ENCODE measurements around the gene VWC2.

The VWC2 gene

GRCh38 chr7:49852619-49853462 lies 79.4 kb downstream of the VWC2 start:
- DNase-seq: peak in 1 of 2 donors; percentile 20

DNA sequence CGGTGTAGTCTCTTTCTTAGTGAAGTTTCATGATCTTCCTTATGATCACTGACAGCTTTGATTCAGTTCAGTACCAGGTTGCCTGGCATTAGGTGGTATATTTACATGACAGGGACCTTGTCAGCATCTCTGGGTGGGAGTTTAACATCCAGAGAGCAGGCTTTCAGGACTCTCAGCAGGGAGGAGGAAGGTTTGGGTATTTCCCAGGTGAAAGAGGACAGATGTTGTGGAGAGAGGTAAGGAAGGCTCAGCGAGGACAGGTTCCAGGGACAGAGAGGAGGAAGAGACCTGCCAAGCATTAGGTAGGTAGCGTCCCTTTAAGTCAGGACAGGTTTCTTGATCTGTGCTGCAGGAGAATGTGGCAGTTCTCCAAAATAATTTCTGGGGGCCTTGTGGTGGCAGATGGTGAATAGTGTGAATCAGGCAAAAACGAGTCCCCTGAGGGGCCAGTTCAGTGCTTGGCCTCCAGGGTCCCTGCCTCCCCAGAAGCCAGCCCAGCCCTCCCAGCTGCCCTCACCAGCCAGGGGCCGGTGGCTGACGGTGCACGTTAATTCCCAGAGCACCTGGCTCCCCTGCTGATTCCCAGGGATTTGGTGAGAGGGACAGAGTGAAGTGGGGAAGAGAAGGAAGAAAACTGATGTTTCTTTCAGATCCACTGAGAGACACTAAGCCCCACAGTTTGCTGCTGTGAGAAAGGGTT lies 82.0 kb downstream of the VWC2 start:
- DNase-seq: no peak

DNA sequence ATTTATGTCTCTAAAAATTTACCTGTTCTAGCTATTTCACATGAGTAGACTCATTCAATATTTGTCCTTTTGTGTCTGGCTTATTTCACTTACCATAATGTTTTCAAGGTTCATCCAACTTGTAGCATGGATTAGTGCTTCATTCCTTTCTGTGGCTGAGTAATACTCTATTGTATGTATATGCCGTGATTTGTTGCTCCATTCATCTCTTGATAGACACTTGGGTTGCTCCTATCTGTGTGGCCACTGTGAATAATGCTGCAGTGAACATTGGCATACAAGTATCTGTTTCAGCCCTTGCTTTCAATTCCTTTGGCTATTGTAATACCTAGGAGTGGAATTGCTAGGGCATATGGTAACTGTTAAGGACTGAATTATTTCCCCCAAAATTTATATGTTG lies 86.9 kb downstream of the VWC2 start:
- no peak for DNase-seq

DNA sequence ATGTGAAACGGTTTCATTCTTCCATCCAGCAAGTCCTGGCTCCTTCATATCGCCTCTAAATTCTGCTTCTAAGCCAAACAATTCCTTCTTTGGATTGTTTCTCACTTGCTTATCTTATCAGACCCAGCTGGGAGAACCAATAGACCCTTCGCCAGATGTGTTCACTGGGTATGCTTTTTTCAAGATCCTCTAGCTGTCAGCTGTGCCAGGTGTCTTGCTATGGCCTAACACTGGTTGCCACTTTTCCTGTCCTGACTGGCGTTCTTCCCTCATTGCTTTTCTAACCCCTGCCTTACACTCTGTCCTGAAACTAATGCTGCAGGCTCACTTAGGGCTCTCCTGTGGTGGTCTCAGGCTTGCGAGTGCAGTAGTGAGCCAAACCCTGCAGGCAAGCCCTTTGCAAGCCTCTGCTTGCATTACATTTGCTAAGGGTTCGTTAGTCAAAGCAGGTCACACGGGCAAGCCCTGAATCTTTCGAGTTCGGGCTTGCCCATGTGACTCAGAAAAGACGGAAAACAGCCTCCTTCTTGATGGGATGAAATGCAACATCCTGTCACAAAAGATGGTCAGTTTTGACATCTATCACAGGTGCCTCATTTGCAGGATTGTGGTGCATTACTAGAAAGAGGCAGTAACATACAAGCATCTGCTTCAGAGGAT lies 92.8 kb downstream of the VWC2 start:
- no peak for DNase-seq

- no peak for DNase-seq
Measured at GRCh38 chr7:49866910-49867309, 93.5 kb downstream of the VWC2 start.

- DNase-seq: no peak
Measured at GRCh38 chr7:49873420-49873819, 100.0 kb downstream of the VWC2 start.

GRCh38 chr7:49875336-49875735 lies 101.9 kb downstream of the VWC2 start:
- no peak for DNase-seq

GRCh38 chr7:49876202-49876601 lies 102.8 kb downstream of the VWC2 start:
- no peak for DNase-seq

GRCh38 chr7:49878089-49878488 lies 104.7 kb downstream of the VWC2 start:
- no peak for DNase-seq

DNA sequence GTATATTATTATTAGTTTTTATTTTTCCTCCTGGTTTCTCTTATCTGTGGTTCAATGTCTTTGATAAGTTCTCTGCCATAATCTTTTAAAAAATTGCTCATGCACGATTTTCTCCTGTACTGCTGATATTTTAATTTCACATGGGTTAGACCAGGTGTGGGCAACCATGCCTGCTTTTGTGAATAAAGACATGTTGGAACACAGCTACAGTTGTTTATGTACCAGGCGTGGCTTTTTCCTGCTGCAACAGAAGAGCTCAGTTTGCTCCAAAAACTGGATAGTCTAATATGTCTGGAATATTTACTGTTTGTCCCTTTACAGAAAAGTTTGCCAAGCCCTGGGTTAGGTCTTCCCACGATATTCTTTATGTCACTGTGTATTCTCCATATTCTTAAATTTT lies 105.2 kb downstream of the VWC2 start:
- no peak for DNase-seq

- DNase-seq: no peak
Measured at GRCh38 chr7:49883933-49884332, 110.5 kb downstream of the VWC2 start.

DNA sequence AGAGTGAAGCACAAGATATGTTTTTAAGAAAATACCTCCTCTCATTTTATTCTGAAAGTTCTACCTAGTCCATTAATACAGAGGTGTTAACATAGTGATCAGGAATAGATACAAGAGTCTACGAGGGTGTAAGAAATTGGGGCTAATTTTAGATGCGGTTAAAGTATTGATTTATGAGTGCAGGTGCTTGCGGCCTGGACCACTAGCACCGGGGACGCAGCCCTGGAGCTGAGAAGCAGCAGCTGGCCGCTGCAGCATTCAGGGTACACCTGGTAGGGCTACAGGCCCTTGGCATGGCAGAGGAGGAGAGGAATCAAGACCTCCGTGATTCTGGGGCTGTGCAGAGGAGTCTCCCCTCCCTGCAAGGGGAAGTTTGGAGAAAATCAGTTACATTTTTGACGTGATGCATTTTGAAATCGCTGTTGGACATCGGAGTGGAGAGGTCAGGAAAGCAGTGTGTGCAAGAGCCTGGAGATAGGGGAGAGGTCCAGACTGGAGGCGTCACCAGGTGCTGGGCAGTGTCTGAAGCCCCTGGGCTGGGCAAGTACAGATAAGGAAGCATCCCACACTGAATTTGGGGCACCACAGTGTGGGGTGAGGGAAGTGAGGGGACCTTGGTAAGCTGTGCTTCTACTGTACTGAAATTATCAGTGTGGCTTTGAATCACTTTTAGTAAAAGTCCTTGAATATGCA lies 112.3 kb downstream of the VWC2 start:
- no peak for DNase-seq

GRCh38 chr7:49892481-49892880 lies 119.0 kb downstream of the VWC2 start:
- DNase-seq: no peak

DNA sequence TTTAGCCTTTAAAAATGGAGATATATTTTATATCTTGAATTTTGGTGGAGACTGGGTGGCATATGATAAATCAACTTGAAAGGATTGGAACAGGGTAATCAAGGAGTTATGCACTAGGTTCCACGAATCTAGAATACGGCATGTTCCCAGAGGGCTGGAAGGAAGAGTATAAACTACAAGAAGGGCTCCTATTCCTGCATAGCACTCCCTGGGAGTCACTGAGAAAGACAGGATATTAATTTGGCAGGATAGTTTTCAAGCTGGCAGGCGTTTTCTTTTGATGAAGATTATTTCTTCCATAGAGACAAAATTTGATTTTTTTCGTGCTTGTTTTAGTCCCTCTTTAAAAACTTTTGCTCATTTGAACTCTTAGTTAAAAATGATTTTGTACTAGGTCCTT lies 119.7 kb downstream of the VWC2 start:
- no peak for DNase-seq

GRCh38 chr7:49894543-49894942 lies 121.1 kb downstream of the VWC2 start:
- no peak for DNase-seq

GRCh38 chr7:49911909-49912308 lies 138.5 kb downstream of the VWC2 start:
- DNase-seq: no peak

- no peak for DNase-seq
Measured at GRCh38 chr7:49926720-49927119, 153.3 kb downstream of the VWC2 start.

- no peak for DNase-seq
Measured at GRCh38 chr7:49927631-49928030, 154.2 kb downstream of the VWC2 start.

GRCh38 chr7:49928787-49929186 lies 155.3 kb downstream of the VWC2 start:
- no peak for DNase-seq

GRCh38 chr7:49931627-49932026 lies 158.2 kb downstream of the VWC2 start:
- DNase-seq: no peak

DNA sequence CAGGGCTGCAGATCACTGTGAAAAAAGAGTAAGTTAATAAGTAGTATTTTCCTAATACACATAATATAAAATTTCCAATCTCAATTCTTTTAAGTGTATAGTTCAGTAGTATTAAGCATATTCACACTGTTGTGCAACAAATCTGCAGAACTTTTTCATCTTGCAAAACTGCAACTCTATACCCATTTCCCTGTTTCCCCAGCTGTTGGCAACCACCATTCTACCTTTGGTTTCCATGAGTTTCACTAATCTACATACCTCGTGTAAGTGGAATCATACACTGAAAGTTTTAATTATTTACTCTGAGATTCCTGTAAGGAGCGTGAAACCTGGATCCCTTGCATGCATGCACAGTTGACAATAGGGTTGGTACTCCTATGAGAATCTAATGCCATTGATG lies 164.2 kb downstream of the VWC2 start:
- DNase-seq: no peak
